Lower lobe of right lung (tissue), 2 donors: Measurements from ENCODE around the gene POC1B. TPM values are rescaled to one million over a fixed set of nuclear protein-coding genes. Genes with fewer than 3 reads are reported as not detected.

ENCODE experiments used
- ATAC-seq, 2 donors: fragments of 200-7000 bp; cut with Tn5 transposase; one replicate each; pipeline ENCODE4 v1.9.1; 2020 to 2022; ENCODE audit warnings: mild to moderate bottlenecking in 2 of 2, moderate library complexity in 2 of 2
- DNase-seq: peaks from one replicate; pipeline ENCODE4 v3.0.0-alpha.2; 2020
- H3K27ac ChIP-seq: fragments of 200-600 bp; one replicate; pipeline ENCODE4 v1.8.0; 2022
- H3K27me3 ChIP-seq: fragments of 200-600 bp; one replicate; pipeline ENCODE4 v1.8.0; 2022; ENCODE audit warnings: low read depth
- H3K36me3 ChIP-seq: fragments of 200-600 bp; one replicate; pipeline ENCODE4 v1.8.0; 2022; ENCODE audit warnings: mild to moderate bottlenecking
- H3K4me1 ChIP-seq: fragments of 200-600 bp; one replicate; pipeline ENCODE4 v1.8.0; 2022
- H3K4me3 ChIP-seq: fragments of 200-600 bp; one replicate; pipeline ENCODE4 v1.8.0; 2022; ENCODE audit warnings: mild to moderate bottlenecking
- H3K9me3 ChIP-seq: fragments of 200-600 bp; one replicate; pipeline ENCODE4 v1.8.0; 2022
- intact Hi-C: fragments of 100-400 bp; cut with DNase I; formaldehyde crosslinking; loops from one replicate; pipeline ENCODE4 v1.11.0; 2022
- total RNA-seq: library from RNA; stranded (reverse); fragmentation: NEBNext Ultra II Directional; extraction: Animal tissue kit (Norgen Biotek cat#: 25700); gene quantifications from one replicate; pipeline ENCODE4 v1.2.1, GENCODE V29; 2021
- TF ChIP-seq, protein P1 (sequence below): fragments of 200-600 bp; IDR thresholded peaks from one replicate; pipeline ENCODE4 v1.8.0; 2022; ENCODE audit warnings: antibody characterized with exemption, mild to moderate bottlenecking
- donor health status: DM: no; HTN: yes; CAD: no; lungs with severe emphysema.

The POC1B gene
- total RNA-seq, 1 donor from 2014 or later: 15.5 TPM

DNA sequence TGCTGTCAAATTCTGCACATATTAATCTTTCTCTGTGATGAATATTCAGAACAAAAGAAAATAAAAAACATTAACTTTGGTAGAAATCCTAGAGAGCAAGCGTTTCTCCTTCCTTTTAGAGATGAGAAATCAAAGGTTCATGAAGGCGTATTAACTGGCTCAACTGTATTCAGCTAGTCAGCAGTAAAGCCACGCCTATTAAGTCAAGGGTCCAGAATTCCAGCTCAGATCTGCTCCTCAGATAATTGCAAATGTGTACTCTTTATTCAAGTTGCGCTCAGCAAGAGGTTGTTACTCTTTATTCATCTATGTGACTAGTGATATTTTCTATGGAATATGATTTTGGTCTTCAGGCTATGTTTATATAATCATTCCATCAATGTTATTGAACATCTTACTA, 13.1 kb upstream of the POC1B start:
- no peaks in the 10 kb centered on the region for H3K27me3 ChIP-seq
- no peaks in the 10 kb centered on the region for H3K9me3 ChIP-seq
- no peak overlapping the region for H3K27ac ChIP-seq
- no peak for DNase-seq
- intact Hi-C loops: no loop called here
- TF ChIP-seq, protein P1, sequence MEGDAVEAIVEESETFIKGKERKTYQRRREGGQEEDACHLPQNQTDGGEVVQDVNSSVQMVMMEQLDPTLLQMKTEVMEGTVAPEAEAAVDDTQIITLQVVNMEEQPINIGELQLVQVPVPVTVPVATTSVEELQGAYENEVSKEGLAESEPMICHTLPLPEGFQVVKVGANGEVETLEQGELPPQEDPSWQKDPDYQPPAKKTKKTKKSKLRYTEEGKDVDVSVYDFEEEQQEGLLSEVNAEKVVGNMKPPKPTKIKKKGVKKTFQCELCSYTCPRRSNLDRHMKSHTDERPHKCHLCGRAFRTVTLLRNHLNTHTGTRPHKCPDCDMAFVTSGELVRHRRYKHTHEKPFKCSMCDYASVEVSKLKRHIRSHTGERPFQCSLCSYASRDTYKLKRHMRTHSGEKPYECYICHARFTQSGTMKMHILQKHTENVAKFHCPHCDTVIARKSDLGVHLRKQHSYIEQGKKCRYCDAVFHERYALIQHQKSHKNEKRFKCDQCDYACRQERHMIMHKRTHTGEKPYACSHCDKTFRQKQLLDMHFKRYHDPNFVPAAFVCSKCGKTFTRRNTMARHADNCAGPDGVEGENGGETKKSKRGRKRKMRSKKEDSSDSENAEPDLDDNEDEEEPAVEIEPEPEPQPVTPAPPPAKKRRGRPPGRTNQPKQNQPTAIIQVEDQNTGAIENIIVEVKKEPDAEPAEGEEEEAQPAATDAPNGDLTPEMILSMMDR: no peak
- no peak overlapping the region for H3K4me3 ChIP-seq
- H3K4me1 ChIP-seq: peaks cover 13% of the 10 kb centered on the region
- H3K36me3 ChIP-seq: no peaks in the 10 kb centered on the region
- no peak for ATAC-seq

DNA sequence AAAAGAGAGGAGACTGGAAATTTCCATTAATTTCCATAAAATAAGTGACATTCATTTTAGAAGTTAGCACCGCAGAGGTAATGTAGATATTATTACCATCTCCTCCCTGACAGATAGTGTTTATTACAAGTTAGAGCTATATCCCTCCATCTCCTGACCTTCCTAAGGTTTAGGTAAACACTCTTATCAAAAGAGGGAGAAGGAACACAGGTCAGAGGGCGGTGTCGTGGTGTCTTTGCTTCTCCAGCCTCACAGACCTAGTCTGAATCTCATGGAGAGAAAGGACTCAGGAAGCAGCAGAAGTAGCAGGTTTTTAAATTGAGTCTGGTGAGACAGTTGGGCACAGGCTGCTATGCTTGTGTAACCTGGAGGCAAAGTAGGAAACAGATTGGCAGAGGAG, 11.5 kb upstream of the POC1B start:
- Histone ChIP-seq H3K27ac (no peak overlapping the region), H3K4me3 (no peak overlapping the region), H3K4me1 (no peaks in the 10 kb centered on the region), H3K36me3 (no peaks in the 10 kb centered on the region), H3K27me3 (no peaks in the 10 kb centered on the region), H3K9me3 (no peaks in the 10 kb centered on the region)
- no peak for DNase-seq
- no peak for ATAC-seq
- TF ChIP-seq, protein P1: no peak
- intact Hi-C loops: no loop called here

DNA sequence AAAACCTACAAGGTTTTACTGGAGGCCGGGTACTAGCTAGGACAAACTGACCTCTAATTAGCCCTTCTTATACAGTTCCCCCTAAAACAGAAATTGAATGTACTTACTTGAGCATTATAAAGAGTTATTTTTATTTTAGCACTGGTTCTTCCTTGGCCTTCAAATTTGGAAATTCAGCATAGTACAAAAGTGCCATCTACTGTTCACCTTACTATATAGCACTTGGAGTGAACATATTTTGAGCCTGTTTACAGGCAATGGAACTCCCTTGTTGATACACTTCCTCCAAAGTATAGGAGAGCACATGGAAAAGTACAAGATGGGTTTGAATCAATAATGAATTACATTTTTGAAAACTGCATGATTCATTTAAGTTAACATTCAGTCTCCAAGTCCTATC, 3.9 kb upstream of the POC1B start:
- Histone ChIP-seq H3K9me3 (no peaks in the 10 kb centered on the region), H3K27me3 (no peaks in the 10 kb centered on the region), H3K27ac (no peak overlapping the region), H3K4me3 (no peak overlapping the region), H3K4me1 (peaks cover 12% of the 10 kb centered on the region), H3K36me3 (no peaks in the 10 kb centered on the region)
- ATAC-seq: peak in 1 of 2 donors; percentile 44
- DNase-seq: no peak
- intact Hi-C loops: loop anchor here (5.0 to 10.0 kb wide), 2 partner anchors 55 to 512 kb away; no protein-coding TSS in a partner anchor
- TF ChIP-seq, protein P1: peak; percentile 66

DNA sequence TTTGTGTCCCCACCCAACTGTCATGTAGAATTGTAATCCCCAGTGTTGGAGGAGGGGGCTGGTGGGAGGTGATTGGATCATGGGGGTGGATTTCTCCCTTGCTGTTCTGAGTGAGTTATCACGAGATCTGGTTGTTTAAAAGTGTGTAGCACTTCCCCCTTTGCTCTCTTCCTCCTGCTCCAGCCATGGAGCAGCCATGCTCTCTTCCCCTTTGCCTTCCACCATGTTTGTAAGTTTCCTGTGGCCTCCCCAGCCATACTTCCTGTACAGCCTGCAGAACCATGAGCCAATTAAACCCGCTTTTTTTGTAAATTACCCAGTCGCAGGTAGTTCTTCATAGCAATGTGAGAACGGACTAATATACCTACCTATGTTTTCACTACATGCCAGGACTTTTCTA, 2.6 kb upstream of the POC1B start:
- H3K4me1 ChIP-seq: peaks cover 19% of the 10 kb centered on the region
- H3K27ac ChIP-seq: no peak overlapping the region
- TF ChIP-seq, protein P1: no peak
- no peaks in the 10 kb centered on the region for H3K36me3 ChIP-seq
- H3K27me3 ChIP-seq: no peaks in the 10 kb centered on the region
- no peak overlapping the region for H3K4me3 ChIP-seq
- no peaks in the 10 kb centered on the region for H3K9me3 ChIP-seq
- intact Hi-C loops: loop anchor here (5.0 to 10.0 kb wide), 2 partner anchors 54 to 511 kb away; no protein-coding TSS in a partner anchor
- DNase-seq (no peak), ATAC-seq (no peak)

DNA sequence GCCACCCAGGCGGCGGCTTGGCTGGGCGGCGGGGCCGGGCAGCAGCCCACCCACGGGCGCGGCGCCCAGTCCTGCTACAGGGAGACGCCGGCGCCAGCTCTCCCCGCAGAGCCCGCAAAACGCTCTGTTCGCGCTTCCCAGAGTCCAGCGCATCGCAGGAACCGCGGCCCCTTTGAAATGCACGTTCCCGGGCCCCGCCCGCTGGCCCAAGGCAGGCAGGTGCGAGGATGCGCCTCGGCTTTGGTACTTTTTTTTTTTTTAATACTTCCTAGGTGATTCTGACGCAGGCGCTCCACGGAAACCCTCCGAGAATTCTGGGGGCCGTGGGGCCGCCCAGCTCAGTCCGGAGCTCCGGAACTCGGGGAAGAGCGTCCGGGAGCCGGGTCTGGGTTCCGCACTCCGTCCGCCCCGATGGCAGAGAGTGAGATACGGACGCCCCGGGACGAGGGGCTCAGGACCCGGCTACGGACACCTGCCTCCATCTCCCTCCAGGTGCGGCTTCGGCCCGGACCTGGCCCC, 483 bp downstream of the POC1B start:
- H3K4me1 ChIP-seq: peaks cover 49% of the 10 kb centered on the region
- peak overlapping the region; percentile 91 for H3K27ac ChIP-seq
- DNase-seq: peak; percentile 68
- no peaks in the 10 kb centered on the region for H3K36me3 ChIP-seq
- peak overlapping the region; percentile 96 for H3K4me3 ChIP-seq
- no peaks in the 10 kb centered on the region for H3K9me3 ChIP-seq
- TF ChIP-seq, protein P1: no peak
- H3K27me3 ChIP-seq: no peaks in the 10 kb centered on the region
- intact Hi-C loops: loop anchor here (5.0 to 10.0 kb wide), 2 partner anchors 51 to 508 kb away; no protein-coding TSS in a partner anchor
- peak; percentile 62 to 64 for ATAC-seq
